GM13976 (cell line): ENCODE data around the gene SLC19A2.

Source experiments
- DNase-seq: peaks from one replicate; pipeline ENCODE4 v3.0.0; 2012; ENCODE audit warnings: low spot score
- CTCF ChIP-seq: IDR thresholded peaks from 2 replicates; pipeline ENCODE4 v1.5.1; 2012; ENCODE audit warnings: borderline replicate concordance, mild to moderate bottlenecking; ENCODE audit not compliant: insufficient read depth; ENCODE audit errors: extremely low read depth, missing control alignments, control extremely low read depth
- in situ Hi-C: fragments of 300-500 bp; cut with MboI; formaldehyde crosslinking; loops from one replicate; pipeline ENCODE4 v1.12.0; 2022; ENCODE audit warnings: low sequenced_read_pairs, mixed read lengths, inconsistent platforms; ENCODE audit not compliant: unreplicated experiment

SLC19A2 gene

GRCh38 chr1:169517558-169518186 is 31.9 kb upstream of the SLC19A2 start:
- TF ChIP-seq CTCF: no peak
- no peak for DNase-seq
- in situ Hi-C loops: no loop called here

DNA sequence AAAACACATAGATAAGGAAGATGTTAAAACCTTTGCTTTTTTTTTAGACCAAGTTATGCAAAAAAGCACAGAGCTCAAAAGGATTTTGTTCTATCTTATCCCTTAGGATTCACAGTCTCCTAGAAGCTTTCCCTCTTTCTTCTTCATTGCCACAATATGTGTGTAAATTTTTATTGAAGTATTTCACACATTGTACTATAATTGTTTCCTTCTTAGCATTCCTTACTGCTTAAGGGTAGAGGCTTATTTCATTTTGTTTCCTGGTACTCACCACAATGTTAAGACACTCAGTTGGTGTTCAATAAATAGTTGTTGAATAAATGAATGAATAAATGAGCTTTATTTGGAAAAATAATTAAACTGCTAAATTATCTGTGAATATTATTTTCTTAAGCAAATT is 29.9 kb upstream of the SLC19A2 start:
- no peak for DNase-seq
- no peak for TF ChIP-seq CTCF
- in situ Hi-C loops: no loop called here

DNA sequence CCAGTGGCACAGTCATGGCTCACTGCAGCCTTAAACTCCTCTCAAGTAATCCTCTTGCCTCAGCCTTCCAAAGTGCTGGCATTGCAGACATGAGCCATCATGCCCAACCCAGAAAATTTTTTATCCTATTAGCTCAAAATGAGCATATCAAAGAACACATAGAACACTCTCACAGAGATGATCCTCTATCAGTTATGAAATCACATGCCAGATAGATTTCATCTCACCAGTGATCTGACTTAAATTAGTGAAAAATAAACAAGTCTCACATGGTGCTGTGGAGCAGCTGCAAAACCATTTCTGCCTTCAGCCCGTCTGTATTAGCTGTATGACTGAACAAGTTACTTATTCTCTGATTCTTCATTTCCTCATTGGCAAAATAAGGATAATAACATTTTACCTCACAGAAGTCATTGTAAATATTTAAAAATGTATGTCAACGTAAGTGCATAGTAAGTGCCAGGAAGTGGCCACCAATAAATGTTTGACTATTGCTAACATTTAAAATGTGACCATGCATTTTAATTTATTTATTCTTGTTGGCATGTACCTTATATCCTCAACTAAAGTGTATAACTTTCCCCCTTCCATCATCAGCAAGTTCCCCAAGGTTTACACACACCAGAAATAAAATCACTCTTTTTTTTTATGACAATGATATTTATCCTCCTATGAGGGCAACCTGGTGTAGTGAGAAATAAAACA is 29.0 kb upstream of the SLC19A2 start:
- in situ Hi-C loops: no loop called here
- no peak for DNase-seq
- no peak for TF ChIP-seq CTCF

DNA sequence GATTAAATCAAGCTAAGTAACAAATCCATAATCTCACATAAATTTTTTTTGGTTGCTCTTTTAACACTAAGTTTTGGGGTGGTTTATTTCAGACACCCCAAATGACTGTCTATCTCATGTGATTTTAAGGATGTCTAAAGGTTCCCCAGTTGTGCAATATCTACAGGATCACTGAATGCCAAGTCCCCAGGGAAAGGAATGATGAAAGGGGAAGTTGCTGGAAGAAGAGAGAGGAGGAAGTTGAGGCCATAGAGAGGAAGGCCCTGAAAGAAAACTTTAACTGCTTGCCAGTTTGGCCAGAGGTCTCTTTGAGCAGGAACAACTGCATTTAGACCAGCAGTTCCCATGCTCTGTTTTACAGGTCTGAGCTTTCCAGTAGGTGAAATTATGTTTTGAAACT is 27.5 kb upstream of the SLC19A2 start:
- no peak for TF ChIP-seq CTCF
- DNase-seq: no peak
- in situ Hi-C loops: no loop called here

- TF ChIP-seq CTCF: no peak
- in situ Hi-C loops: no loop called here
Measured at GRCh38 chr1:169511316-169512005, 25.7 kb upstream of the SLC19A2 start.

DNA sequence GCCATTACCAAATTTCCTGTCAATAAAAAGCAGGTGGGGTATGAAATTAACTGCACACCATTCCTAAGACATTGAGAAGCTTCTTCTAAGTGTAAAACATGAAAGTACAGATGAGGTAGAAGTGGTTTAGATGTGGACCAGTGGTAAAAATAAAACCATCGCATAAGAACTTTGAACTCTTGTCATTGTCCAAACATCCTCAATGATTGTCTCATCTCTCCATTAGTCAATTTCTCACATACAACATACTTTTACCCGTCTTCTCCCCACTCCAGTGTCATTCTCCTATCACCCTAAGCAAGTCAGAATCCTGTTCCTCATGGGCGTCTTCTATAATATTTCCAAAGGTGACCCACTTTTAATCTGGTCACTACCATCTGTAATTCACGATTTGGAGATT is 24.3 kb upstream of the SLC19A2 start:
- TF ChIP-seq CTCF: no peak
- in situ Hi-C loops: no loop called here
- no peak for DNase-seq

More at GRCh38 chr1:169511316-169512005, 25.7 kb upstream of the SLC19A2 start:
- no peak for DNase-seq
